Fibroblast of lung (primary cell): ENCODE measurements around the gene CIB2. TPM values are rescaled to one million over a fixed set of nuclear protein-coding genes. Genes with fewer than 3 reads are reported as not detected.

ENCODE experiments used
- DNase-seq, 2 donors: peaks; one replicate each; pipeline versions ENCODE4 v3.0.0 to v3.0.0-alpha.2; 2010; ENCODE audit warnings: low read depth in 2 of 2
- H2AFZ ChIP-seq: 2 replicates; pipeline ENCODE4 v1.5.1; 2012; ENCODE audit warnings: low read length, control low read depth, inconsistent platforms
- H3K27ac ChIP-seq: 2 replicates; pipeline ENCODE4 v1.5.1; 2011; ENCODE audit warnings: low read length, control low read depth; ENCODE audit not compliant: insufficient read depth
- H3K27me3 ChIP-seq: 2 replicates; pipeline ENCODE4 v1.5.1; 2011; ENCODE audit warnings: mild to moderate bottlenecking, low read length; ENCODE audit not compliant: control insufficient read depth, insufficient read depth
- H3K36me3 ChIP-seq: 2 replicates; pipeline ENCODE4 v1.5.1; 2011; ENCODE audit warnings: low read length; ENCODE audit not compliant: control insufficient read depth, insufficient read depth
- H3K4me1 ChIP-seq: 2 replicates; pipeline ENCODE4 v1.5.1; 2011; ENCODE audit warnings: low read length; ENCODE audit not compliant: control insufficient read depth, insufficient read depth; ENCODE audit errors: extremely low read depth
- H3K4me2 ChIP-seq: 2 replicates; pipeline ENCODE4 v1.5.1; 2011; ENCODE audit warnings: low read length, control low read depth; ENCODE audit not compliant: insufficient read depth; ENCODE audit errors: extremely low read depth
- H3K4me3 ChIP-seq, 4 experiments: fragments of 200-600 bp in 1 of 4; sonication (generic) in 1 of 4; replicated peaks in 1 of 4; 2 replicates each; pipeline ENCODE4 v1.5.1; 2011 to 2016; ENCODE audit warnings: low read length in 4 of 4, low read depth in 3 of 4, mild to moderate bottlenecking in 3 of 4, control low read depth in 2 of 4, inconsistent platforms in 1 of 4, mixed read lengths in 1 of 4; ENCODE audit not compliant: insufficient read depth in 1 of 4; ENCODE audit errors: control extremely low read depth in 1 of 4
- H3K79me2 ChIP-seq: 2 replicates; pipeline ENCODE4 v1.5.1; 2012; ENCODE audit warnings: mild to moderate bottlenecking, low read length, inconsistent platforms; ENCODE audit not compliant: control insufficient read depth, insufficient read depth
- H3K9ac ChIP-seq: 2 replicates; pipeline ENCODE4 v1.5.1; 2011; ENCODE audit warnings: mild to moderate bottlenecking, low read length, control low read depth; ENCODE audit not compliant: insufficient read depth
- H3K9me3 ChIP-seq: 2 replicates; pipeline ENCODE4 v1.5.1; 2012; ENCODE audit warnings: low read depth, low read length; ENCODE audit not compliant: control insufficient read depth, insufficient read depth
- H4K20me1 ChIP-seq: 2 replicates; pipeline ENCODE4 v1.5.1; 2011; ENCODE audit warnings: low read length; ENCODE audit not compliant: control insufficient read depth, insufficient read depth; ENCODE audit errors: extremely low read depth
- EZH2 ChIP-seq: IDR thresholded peaks from 2 replicates; pipeline ENCODE4 v1.5.1; 2012; ENCODE audit warnings: low read length, control low read depth, mild to moderate bottlenecking; ENCODE audit errors: missing control alignments
- polyA plus RNA-seq, 2 donors: library from polyadenylated mRNA; depleted of rRNA in 1 of 2; stranded (reverse) in 1 of 2; unstranded in 1 of 2; fragments of >200 nt; gene quantifications; 2 replicates each; pipeline ENCODE4 v1.2.1, GENCODE V29; 2011 to 2012; ENCODE audit warnings: missing spikeins in 1 of 2
- total RNA-seq: library from RNA; depleted of rRNA; stranded (reverse); fragments of >200 nt; gene quantifications from 2 replicates; pipeline ENCODE4 v1.2.1, GENCODE V29; 2014
- TF ChIP-seq, protein P1 (sequence below), 2 donors: IDR thresholded peaks in 1 of 2; conservative IDR thresholded peaks in 1 of 2; 1 replicate in 1 of 2; 2 replicates in 1 of 2; pipeline ENCODE4 v1.5.1; 2011 to 2012; ENCODE audit warnings: low read length in 2 of 2, control low read depth in 1 of 2, inconsistent platforms in 1 of 2, low read depth in 1 of 2, mild to moderate bottlenecking in 1 of 2

CIB2 gene
- total and polyA plus RNA-seq, 2 donors (not counting 1 experiment from before 2014, with no cell fraction given) = 3.1 to 4.2 TPM

DNA sequence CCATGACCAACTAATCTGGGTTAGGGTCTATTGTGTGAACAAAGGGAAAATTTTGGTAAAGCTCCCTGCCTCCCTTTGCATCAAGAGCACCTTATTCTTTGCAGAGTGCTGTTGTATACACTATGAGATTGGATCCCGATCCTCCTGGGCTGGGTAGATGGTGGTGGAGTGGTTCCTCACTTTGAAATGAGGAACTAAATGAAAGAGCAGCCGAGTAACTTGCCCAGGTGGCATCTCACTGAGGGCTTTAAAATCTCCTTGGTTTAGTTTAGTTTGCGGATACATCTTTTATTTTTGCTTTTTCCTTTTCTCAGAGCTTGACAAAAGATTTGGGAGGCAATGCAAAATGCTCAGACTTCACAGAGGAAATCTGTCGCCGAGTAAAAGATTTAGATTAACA lies 37.4 kb upstream of the CIB2 start:
- no peak overlapping the region for H3K4me3 ChIP-seq
- no peaks in the 10 kb centered on the region for H3K4me1 ChIP-seq
- no peak for DNase-seq
- no peaks in the 10 kb centered on the region for H3K9me3 ChIP-seq
- H3K27ac ChIP-seq = no peak overlapping the region
- no peak overlapping the region for H3K4me2 ChIP-seq
- TF ChIP-seq EZH2 = no peak
- TF ChIP-seq, protein P1, sequence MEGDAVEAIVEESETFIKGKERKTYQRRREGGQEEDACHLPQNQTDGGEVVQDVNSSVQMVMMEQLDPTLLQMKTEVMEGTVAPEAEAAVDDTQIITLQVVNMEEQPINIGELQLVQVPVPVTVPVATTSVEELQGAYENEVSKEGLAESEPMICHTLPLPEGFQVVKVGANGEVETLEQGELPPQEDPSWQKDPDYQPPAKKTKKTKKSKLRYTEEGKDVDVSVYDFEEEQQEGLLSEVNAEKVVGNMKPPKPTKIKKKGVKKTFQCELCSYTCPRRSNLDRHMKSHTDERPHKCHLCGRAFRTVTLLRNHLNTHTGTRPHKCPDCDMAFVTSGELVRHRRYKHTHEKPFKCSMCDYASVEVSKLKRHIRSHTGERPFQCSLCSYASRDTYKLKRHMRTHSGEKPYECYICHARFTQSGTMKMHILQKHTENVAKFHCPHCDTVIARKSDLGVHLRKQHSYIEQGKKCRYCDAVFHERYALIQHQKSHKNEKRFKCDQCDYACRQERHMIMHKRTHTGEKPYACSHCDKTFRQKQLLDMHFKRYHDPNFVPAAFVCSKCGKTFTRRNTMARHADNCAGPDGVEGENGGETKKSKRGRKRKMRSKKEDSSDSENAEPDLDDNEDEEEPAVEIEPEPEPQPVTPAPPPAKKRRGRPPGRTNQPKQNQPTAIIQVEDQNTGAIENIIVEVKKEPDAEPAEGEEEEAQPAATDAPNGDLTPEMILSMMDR (conservative IDR thresholded peaks at IDR 0.05 in 1 of 2, IDR thresholded peaks at IDR 0.05 in 1 of 2; ENCODE audit: low read depth in 1 of 2, low read length in 2 of 2) = no peak
- no peak overlapping the region for H2AFZ ChIP-seq
- H3K9ac ChIP-seq = no peak overlapping the region
- no peaks in the 10 kb centered on the region for H3K79me2 ChIP-seq
- H4K20me1 ChIP-seq = no peaks in the 10 kb centered on the region
- peaks cover 6% of the 10 kb centered on the region for H3K36me3 ChIP-seq
- no peaks in the 10 kb centered on the region for H3K27me3 ChIP-seq

DNA sequence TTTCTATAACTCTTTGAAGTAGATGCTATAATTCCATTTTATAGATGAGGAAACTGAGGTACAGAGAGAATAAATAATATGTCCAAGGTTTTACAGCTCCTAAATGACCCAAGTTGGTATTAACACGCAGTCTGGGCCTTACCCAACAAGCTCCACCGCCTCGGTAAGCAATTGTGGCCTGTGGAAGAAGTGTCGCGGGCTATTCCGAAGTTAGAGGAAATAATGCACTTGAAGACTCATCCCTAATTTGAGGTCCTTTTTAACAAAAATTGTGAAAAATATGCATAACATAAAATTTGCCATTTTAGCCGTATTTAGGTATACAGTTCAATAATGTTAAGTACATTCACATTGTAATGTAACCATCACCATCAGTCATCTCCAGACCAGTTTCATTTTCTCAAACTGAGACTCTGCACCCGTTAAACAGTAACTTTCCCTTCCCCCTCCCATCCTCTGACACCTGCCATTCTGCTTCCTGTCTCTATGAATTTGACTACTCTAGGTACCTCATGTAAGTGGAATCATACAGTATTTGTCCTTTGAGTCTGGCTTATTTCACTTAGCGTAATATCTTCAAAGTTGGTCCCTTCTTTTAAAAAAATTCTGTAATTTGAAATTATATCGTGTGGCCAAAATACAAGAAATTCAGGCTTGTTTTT lies 36.1 kb upstream of the CIB2 start:
- Histone ChIP-seq H2AFZ (no peak overlapping the region), H3K36me3 (peaks cover 5% of the 10 kb centered on the region), H3K27ac (no peak overlapping the region), H3K9me3 (no peaks in the 10 kb centered on the region), H3K27me3 (no peaks in the 10 kb centered on the region), H3K4me1 (no peaks in the 10 kb centered on the region), H3K4me2 (no peak overlapping the region), H3K9ac (no peak overlapping the region), H3K79me2 (no peaks in the 10 kb centered on the region), H4K20me1 (no peaks in the 10 kb centered on the region), H3K4me3 (no peak overlapping the region)
- no peak for DNase-seq
- no peak for TF ChIP-seq EZH2
- TF ChIP-seq, protein P1 (conservative IDR thresholded peaks at IDR 0.05 in 1 of 2, IDR thresholded peaks at IDR 0.05 in 1 of 2; ENCODE audit: low read depth in 1 of 2, low read length in 2 of 2) = no peak

DNA sequence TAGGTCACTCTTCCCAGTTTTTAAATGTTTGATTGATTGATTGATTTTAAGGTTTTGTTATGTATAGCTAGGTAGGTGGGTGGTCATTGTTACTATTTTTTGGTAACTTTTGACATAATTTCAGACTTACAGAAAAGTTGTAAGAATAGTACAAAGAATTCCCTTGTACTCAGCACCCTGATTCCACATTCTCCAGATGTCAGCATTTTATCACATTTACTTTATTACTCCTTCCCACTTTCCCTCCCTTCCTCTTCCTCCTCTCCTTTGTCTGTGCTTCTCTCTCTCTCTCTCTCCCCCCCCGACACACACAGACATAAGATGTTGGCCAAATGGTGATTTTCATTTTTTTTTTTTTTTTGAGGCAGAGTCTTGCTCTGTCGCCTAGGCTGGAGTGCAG lies 32.8 kb upstream of the CIB2 start:
- no peaks in the 10 kb centered on the region for H3K9me3 ChIP-seq
- H2AFZ ChIP-seq = no peak overlapping the region
- H3K4me2 ChIP-seq = no peak overlapping the region
- no peak overlapping the region for H3K4me3 ChIP-seq
- H3K27me3 ChIP-seq = no peaks in the 10 kb centered on the region
- no peak overlapping the region for H3K9ac ChIP-seq
- H3K4me1 ChIP-seq = no peaks in the 10 kb centered on the region
- peaks cover 5% of the 10 kb centered on the region for H3K36me3 ChIP-seq
- no peaks in the 10 kb centered on the region for H3K79me2 ChIP-seq
- TF ChIP-seq EZH2 = no peak
- TF ChIP-seq, protein P1 (conservative IDR thresholded peaks at IDR 0.05 in 1 of 2, IDR thresholded peaks at IDR 0.05 in 1 of 2; ENCODE audit: low read depth in 1 of 2, low read length in 2 of 2) = no peak
- no peaks in the 10 kb centered on the region for H4K20me1 ChIP-seq
- no peak for DNase-seq
- no peak overlapping the region for H3K27ac ChIP-seq
